Measurements from ENCODE around the gene RNF151.
"Not testable (repeated sequence)": the region's sequence is repeated elsewhere in the genome, so short reads cannot be mapped to it uniquely, and the experiment has no call there.

RNF151 gene

GRCh38 chr16:1939833-1940232 lies 26.8 kb upstream of the RNF151 start:
- DNase-seq, result not testable (repeated sequence)

- no peak for DNase-seq
Observed at GRCh38 chr16:1940273-1941161, 26.1 kb upstream of the RNF151 start.

- no peak for DNase-seq
Observed at GRCh38 chr16:1941162-1942046, 25.3 kb upstream of the RNF151 start.

GRCh38 chr16:1942047-1942809 lies 24.4 kb upstream of the RNF151 start:
- no peak for DNase-seq

GRCh38 chr16:1942810-1943726 lies 23.6 kb upstream of the RNF151 start, which contains the start of gene MSRB1:
MSRB1 (minus strand) TSS chr16:1943199; CDS start chr16:1943156, 43 bp downstream.
- peak; percentile 90 to 92 for DNase-seq

GRCh38 chr16:1944612-1945199 lies 21.9 kb upstream of the RNF151 start:
- DNase-seq, result no peak

- DNase-seq, result no peak
Observed at GRCh38 chr16:1945559-1946391, 20.9 kb upstream of the RNF151 start.

- DNase-seq, result no peak
Observed at GRCh38 chr16:1946495-1947368, 19.9 kb upstream of the RNF151 start.

- no peak for DNase-seq
Observed at GRCh38 chr16:1947369-1947670, 19.3 kb upstream of the RNF151 start.

GRCh38 chr16:1949507-1949906 lies 17.1 kb upstream of the RNF151 start:
- DNase-seq, result no peak

- no peak for DNase-seq
Observed at GRCh38 chr16:1950047-1950446, 16.6 kb upstream of the RNF151 start.

- DNase-seq, result no peak
Observed at GRCh38 chr16:1950559-1950958, 16.1 kb upstream of the RNF151 start.

- DNase-seq, result no peak
Observed at GRCh38 chr16:1953734-1954133, 12.9 kb upstream of the RNF151 start.

GRCh38 chr16:1957434-1958142 lies 9.1 kb upstream of the RNF151 start:
- DNase-seq, result not testable (repeated sequence)

GRCh38 chr16:1958143-1958491 lies 8.5 kb upstream of the RNF151 start:
- DNase-seq, result not testable (repeated sequence)

- no peak for DNase-seq
Observed at GRCh38 chr16:1958715-1959268, 7.9 kb upstream of the RNF151 start.

- peak; percentile 50 to 72 for DNase-seq
Observed at GRCh38 chr16:1959269-1960039, 7.2 kb upstream of the RNF151 start, which contains the start of gene NDUFB10. NDUFB10 (plus strand) TSS chr16:1959538; CDS start chr16:1959625, 87 bp downstream.

All from SW 1271 (cell line).